Right kidney (tissue), 1 donor: ENCODE results near the gene LRRC8B.

ENCODE experiments used
- DNase-seq: peaks from one replicate; pipeline ENCODE4 v3.0.0-alpha.2; 2016

Gene LRRC8B

DNA sequence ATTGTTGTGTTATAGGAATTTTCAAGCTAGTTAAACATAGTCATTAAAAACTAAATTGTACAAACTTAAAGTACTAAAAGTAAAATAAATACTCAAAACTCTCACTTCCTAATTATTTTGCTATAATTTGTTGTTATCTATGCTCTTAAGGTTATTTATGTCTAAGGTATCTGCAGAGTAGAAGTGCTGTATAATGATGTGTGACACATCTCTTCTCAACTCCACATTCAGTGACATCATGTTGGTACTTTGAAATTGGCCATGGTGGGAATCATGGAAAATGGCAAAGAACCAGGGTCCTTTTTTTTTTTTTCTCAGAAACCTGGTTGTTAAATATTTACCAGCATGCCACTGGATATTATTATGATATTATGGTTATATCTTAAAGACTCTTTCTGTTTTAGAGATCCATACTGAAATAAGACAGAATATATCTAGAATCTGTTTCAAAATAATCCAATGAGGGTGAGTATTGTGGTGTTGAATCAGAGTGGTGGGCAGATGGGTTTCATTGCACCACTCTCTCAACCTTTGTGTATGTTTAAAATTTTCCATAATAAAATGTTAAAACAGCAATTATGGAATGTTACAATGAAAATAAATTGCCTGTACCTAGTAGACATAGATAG, 22.4 kb downstream of the LRRC8B start:
- no peak for DNase-seq

DNA sequence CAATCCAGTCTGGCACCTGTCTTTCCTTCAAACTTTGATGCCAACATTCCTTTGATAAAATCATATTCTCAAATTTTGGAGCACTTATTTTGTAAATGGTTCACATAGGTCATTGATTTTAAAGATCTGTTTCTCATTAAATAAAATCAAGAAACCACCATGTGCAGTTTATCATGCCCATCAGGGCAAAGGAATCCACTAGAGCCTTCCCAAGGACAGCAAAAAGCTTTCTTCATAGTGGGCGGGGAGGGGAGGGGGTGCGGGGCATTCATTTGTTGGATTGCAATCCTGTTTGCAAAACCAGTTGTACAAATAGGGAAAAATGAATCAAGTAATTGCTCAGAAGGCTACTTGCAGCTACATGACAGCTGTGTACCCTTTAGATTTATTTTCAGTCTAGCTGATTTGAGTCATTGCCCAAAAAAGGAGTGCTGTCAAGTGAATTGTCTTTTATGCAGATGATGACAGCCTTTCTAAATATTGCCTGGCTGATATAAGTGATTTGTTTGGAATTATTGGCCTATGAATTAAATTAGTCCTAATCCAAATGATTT, 23.0 kb downstream of the LRRC8B start:
- DNase-seq: no peak

DNA sequence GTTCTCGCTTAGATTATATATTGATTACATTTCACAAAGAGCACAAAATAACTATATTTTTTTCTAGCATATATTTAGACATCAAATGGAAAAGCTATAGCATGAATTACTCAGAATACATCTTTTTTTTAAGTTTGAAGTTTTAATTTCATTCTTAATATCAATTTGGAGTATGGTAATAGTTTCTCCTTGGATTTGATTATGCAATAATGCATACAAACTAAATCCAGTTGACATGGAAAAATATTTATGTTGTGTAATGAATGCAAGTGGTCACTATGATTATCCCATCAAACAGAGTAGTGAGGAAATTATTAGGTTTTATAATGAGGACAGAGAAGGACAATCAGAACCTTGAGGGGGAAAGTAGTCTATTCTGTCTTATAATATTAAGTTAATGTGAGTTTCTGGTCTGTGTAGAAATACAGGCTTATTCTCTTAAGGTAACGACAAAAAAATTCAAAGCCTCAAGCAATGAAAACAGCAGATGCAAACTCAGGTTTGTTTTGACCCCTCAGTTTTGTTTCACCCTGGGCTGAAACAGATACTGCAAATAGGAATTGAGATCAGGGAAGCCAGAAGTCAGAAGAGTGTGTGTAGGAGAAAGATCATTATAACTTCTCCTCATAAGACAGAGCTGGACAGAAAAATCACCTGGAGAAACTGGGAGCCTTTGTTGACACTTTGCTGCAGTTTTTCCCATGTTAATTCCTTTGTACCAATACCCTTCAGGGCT, 23.7 kb downstream of the LRRC8B start:
- no peak for DNase-seq

DNA sequence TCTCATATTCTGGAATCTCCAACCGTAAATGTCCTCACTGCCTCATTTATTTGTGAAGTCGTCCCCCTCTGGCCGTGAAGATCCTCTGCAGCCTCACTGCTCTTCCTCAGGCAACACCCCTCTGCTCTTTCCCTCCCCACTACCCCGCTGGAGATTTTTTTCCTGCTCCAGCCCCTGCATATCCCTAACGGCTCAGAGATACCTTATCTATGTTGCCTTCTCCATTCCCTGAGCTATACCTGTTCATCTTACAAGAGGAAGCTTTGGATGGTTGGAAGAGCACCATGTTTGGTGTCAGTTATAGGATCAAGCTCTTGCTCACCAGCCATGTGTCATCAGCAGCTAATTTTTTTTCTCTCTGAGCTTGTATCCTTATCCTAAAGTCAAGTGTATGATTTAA, 26.4 kb downstream of the LRRC8B start:
- no peak for DNase-seq

DNA sequence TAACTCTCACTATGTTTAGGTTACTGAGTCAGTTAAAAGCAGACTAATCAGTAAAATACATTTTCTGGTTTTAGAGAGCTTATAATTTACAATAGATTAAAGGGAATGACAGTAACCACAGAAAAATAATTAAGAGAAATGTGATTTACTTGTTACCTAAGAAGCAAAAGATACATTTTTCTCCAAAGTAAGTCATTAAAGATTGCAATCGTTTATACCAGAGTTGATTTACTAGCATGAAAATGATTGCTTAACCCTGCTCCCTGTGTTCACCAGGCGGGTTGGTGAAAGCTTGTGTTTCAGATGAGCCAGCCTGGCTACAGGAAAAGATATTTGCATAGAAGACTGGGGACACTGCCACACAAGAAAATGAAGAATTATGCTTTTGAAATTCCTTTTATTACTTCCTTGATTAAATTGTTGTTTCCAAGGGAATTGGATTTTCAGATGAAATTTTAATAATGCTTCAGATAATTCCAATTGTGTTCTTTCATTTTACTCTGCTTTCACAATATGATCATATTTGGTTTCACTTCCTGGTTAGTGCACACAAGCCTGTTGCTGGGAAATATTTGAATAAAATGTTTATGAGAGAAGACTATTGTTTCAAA, 27.9 kb downstream of the LRRC8B start:
- no peak for DNase-seq

DNA sequence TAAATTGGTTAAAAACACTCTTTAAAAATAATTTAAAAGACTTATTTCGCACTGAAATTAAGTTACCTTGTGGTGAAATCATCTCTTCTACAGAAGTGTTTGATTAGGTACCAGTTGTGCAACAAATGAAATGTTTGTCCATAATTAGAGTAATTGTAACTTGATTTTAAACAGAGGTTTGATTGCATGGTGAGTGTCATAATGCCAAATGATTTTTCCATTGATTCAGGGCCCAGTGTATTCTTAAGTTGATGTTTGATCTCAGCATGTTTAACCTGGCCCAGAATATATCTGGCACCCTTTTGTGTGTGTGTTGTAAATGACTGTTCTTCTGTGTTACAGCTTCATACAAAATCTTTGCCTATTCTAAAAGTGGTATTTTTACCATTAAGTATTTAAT, 28.5 kb downstream of the LRRC8B start:
- DNase-seq: no peak

DNA sequence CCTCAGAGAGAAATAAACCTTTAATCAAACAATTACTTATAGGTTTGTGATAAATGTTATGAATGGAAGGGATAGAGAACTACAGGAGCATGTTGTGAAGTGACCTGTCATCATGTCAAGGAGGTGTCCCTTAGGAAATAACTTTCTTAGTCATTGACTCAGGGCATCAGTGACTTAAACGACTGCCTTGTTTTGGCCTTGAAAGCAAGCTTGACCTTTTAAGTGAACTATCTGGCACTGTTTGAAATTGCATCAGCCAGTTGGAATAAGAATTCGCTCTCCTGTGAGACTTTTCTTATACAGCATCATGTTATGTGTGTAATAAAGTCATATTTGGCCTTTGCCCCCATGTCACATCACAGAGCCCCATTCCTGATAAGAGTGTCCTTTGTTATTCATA, 30.9 kb downstream of the LRRC8B start:
- DNase-seq: no peak

DNA sequence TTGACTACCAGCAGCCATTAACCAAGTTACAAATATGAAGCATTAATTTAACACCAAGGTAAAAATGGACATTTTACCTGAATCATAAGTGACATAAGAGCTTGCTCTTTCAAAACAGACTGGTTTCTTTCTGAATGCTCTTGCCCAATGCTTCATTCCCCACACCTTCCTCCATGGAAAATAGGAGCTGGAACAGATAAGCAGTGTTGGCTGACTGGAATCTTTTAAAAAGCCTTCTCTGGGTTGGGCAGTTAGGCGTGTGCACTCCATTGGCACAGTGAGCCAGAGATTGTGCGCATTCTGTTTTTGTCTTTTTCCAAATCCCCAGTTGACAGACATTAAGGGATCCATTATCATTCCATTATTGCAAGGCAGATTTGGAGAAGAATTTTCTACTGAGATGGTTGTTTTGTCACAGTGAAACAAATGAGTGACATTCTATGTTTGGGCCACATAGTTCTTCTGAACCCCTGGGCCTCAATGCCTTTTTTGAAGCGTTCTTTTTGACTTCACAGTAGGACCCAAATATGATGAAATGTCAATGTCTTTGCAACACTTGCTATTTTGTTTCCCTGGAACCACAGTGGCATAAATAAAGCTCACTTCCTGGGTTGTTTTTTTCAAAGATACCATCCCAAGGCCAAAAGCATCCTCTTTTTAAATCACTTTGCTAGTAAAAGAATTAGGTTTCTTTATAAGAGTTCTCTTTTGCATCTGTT, 32.3 kb downstream of the LRRC8B start:
- DNase-seq: no peak

DNA sequence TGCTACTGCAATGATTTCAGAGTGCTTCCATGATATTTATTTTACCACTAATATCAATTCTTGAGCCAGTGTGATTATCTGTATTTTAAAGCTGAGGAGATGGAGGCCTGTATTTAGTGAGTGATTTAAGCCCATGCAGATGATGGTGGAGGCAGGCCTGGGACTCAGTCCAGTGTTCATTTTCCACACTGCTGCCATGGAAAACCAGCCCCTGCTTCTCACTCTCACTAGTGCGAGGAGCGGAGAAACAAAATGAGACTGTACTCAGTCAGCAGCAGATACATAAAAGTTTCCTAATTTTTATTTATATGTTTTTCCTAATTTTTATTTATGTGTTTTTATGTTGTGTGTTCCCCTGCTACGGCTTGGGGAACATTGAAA, 32.8 kb downstream of the LRRC8B start:
- no peak for DNase-seq

DNA sequence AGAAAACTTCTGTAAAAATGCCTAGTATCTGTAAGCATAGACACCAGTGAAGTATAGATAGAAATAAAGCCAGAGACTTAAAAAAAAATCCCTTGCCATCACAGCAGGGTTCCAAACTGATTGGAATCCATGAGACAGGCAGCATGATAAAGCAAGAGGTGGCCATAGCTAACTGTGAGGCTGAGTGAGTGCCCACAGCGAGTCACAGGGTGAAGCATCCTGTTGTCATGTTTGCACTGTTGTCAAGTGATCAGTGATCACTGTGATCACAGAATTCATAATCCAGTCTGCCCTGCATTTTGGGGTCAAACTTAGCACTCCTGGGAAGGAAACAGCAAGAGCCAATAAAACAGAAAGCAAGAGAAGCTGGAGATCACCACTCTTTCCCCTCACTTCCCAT, 33.3 kb downstream of the LRRC8B start:
- DNase-seq: no peak

DNA sequence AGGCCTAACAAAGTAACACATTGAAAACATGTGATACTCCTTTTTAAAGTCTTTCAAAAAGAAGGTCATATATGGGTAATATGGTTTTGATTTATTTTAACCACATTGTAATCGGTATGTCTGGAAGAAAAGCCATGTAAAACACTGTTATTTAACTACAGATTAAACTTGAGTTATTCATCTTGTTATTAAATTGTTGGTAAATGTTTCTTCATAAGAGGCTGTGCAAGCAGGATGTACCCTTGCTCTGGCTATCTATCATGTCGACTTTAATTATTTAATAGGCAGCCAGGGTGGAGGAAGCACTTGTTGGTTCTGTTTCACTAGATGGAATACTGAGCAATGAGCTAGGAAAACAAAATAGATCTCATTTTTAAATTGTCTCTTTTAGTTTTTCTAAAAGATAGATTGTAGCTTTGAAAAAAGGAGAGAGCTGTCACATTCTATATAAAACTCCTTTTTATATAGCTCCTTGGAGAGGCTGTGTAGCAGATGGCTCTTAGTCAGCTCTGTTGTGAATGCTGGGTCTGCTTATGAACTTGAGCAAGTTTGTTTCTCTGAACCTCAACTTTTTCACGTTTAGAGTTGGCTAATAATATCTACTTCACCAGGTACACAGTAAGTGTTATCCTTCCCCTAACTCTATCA, 39.5 kb downstream of the LRRC8B start:
- DNase-seq: no peak

DNA sequence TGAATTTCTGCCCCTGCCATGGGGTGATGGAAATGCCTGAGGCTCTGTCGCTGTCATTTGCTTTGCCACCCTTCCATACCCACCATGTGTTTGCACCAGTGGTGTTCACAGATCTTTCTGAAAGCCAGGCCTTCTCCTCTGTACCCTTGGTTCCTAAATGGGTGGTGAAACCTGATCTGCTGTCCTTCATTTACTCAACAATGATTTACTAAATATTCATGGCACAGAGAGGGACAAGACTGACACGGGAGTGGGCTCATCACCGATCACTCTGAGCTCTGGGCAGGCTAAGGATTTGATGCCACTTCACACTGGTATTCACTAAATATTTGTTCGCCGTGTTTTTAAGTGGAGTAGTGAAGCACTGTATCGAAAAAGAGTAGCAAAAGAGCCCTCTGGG, 40.9 kb downstream of the LRRC8B start:
- DNase-seq: no peak

DNA sequence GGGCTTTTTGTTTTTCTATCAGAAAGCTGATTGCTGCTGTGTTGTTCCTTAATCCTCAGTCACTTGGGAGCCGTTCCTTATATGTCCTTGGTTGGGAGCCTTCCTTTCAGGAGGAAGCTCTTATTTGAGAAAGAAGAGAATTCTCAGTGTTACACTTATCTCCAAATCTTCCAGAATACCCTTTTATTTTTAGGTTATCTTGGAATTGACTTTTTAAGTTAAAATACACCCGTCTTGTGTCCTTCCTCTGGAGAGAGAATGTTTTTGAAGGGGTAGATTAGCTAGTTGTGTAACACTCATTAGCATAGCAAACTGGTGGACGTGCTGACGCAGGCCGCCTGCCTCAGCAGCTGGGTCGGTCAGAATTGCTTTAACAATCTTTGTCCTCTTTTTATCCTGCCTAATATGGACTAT, 42.1 kb downstream of the LRRC8B start:
- DNase-seq: peak; percentile 22

DNA sequence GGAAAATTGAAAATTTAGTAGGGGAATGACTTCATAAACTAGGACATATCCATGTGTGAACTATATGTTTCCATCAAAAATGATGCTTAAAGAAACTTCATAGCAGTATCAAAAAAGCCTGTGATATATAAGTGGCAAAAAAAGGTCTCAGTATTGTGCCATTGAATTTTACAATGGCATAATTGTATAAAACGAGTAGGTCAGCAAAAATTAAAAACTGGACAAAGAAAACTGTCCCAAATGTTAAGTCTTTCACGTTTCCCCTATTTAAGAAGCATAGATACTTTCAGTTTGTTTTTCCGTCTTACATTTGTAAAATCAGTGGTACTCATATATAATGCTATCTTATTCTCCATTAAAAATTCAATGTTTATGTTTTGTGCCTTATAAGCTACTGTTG, 43.2 kb downstream of the LRRC8B start:
- DNase-seq: no peak

DNA sequence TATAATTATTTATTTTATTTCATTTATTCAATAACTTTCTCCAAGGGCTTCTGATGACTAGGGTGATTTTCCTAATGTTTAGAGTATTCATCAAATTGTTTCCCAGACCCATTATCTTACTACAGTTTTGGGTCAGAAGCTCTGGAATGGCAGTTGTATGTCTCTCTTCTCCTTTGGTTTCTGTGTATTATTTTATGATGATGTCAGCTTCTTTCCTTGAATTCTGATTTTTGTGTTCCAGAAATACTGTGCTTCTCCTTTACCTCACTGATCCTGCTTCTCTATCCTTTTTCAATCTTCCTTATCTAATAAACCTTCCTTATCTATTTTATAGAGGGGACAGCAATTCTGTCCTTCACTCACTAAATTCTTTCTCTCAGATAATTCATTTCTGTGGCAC, 48.8 kb downstream of the LRRC8B start:
- no peak for DNase-seq

DNA sequence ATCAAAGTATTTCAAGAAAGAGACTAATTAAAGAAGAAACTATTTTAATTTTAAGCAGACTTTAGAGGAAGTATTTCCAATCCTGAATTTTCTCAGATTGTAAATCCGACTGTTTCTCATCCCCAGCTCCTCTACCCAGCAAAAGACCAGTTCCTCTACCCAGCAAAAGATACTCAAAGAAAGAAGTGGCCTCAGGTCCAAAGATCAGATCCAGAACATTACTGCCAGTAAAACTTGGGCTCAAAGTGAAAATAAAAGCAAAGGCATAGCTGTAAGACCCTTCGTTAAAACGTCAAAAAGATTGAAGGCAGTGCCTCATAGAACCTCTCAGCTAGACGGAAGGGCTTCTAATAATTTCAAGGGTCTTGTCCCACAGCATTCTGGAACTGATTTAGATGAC, 50.0 kb downstream of the LRRC8B start:
- no peak for DNase-seq

DNA sequence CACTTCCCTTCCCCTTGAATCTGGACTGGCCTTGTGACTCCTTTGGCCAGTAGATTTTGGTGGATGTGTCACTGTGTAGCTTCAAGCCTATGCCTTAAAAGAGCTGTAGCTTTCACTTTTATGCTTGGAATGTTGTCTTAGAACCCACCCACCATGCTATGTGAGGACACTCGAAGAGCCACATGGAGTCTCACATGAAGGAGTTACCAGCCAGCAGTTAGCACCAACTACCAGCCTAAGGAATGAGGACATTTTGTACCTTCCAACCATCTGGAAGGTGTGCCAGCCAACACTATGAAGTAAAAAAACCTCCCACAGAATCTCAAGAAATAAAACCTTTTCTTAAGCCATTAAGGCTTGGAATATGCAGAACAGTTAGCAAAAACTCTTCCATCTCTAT, 50.6 kb downstream of the LRRC8B start:
- DNase-seq: no peak

DNA sequence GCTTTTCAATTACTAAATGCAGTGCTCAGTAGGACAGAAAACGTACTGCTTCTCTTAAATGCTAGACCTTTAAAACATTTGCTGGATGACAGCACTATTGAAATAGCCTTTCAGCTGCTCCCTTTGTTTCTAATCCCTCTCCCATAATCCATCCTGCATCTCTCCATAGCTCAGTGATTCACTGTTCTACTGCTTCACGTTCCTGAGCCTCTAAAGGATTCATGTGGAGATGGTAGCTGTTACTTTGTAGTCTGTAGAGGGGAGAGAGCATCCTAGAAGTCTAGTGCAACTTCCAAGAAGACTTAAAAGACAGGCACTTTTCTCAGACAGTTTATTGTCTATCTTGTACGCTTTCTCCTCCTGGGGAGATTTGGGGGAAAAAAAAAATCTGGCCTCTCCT, 51.4 kb downstream of the LRRC8B start:
- no peak for DNase-seq

DNA sequence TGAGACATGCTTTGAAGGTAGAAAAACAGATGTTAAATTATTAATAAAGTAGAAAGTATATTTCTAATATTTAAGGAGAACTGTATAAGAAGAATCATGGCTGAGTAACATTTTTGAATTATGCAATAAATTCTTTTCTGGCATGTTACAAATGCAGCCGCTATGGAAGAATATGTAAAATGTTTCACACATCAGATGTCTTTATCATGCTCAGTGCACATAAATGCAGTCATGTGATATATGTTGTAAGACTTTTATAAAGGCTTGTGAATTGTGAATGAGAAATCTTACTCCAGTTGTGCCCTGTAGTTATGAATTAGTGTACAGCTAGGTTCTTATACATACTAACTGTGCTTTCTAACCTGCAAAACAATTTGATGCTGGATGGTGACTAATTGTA, 53.5 kb downstream of the LRRC8B start:
- no peak for DNase-seq

DNA sequence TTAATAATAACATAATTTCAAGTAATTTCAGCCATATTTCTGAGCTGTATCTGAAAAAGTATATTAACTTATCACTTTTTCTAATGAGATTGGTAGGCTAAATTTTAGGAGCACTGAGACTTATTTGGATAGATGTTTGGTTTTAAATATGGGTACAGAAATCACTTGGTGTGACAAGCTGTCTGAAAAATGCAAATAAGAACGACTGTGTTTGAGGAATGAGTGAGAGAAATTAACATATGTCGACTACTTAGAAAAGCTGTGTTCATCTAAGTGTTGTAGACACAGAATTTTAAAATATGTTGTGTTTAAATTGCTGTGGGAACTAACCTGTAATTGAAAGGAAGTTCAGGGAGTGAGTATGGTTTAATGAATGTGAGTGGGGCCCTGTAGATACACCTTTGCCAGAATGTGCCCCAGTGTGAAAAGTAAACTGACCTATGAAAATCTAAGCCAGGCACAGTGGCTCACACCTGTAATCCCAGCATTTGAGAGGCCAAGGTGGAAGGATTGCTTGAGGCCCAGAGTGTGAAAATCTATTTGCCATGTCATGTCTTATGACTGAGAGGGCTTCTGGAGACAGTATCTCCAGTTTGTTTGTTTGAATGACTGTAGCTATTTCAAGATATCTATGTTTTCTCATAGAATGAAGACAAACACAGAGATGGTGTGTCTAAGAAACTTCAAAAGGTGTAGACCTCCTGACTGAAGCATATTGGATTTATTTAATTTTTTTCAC, 54.5 kb downstream of the LRRC8B start:
- DNase-seq: no peak

DNA sequence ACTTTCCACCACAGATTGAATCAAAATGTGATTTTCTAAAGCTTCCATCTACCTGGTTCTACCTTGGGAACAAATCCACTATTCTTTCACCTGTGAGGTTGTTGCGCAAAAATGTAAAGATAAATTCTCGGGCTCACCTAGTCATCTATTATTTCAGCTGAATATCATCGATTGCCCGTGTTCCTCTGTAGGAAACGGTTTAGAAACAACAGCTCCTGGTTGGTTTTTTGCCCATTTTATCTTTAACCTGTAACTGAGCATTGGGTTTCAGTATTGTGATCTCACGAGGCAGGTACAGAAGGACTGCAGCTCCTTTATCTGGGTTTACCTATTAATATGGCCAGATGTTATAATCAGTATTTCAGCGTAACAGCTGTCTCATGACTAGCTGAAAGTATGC, 55.4 kb downstream of the LRRC8B start:
- DNase-seq: no peak

DNA sequence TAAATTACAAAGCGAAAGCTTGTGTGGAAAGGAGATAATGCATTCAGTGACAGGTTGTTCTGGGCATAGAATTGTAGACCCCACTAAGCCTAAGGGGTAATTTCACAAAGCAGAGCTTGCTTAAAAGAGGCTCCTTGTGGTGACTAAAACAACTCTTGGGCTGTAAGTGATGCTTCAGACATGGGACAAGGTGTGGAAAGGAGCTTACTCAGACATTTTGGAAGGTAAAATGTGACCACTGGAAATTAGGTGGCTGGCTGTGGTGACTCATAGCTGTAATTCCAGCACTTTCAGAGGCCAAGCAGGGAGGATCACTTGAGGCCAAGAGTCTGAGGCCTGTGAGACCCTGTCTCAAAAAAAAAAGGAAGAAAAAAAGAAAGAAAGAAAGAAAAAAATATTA, 57.2 kb downstream of the LRRC8B start:
- DNase-seq: no peak
